Measurements from ENCODE around the gene NIFK. TPM values are rescaled to one million over a fixed set of nuclear protein-coding genes. Genes with fewer than 3 reads are reported as not detected.

NIFK gene
- 10 to 100 TPM; 32.0 to 52.0 TPM for total RNA-seq

DNA sequence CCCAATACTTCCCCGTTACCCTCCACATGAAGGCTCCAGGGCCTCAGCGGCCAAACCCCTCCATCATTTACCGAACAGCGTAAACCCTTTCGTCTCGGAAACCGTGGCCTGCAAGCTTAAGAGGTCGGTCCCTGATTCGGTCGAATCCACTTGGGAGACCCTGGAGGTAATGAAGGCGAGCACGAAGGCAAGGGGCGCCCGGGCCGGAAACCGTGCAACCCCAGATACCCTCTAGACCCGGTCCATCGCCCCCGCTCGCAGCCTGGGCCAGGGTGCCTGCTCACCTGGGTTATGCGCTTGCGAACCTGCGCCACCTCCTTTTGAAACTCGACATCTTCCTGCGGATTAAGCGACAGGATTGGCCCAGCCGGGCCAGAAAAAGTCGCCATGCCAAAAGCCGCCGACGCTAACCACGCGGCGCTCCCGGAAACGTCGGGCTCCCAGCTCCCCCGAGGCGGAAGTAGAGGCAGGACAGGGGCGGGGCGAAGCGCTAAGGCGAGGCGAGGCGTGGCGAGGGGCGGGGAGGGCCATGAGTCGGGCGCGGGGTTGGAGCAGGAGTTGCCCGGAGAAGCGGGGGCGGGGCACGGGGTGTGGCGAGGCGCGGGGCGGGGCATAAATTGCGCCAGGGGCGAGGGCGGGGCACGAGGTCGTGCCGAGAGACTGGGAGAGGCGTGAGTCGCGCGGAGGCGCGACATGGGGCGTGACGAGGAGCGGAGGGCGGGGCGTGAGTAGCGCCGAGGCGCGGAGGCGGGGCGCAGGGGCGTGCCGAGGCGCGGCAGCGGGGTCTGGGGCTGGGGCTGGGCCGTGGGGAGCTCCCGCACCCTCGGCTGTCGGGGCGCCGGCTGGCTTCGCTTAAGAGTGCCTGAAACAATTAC, at the start of gene NIFK:
TSS of gene NIFK (minus strand) at position 414 of the 875 bp plus-strand sequence. CDS start at position 389, 25 bp downstream.

DNA sequence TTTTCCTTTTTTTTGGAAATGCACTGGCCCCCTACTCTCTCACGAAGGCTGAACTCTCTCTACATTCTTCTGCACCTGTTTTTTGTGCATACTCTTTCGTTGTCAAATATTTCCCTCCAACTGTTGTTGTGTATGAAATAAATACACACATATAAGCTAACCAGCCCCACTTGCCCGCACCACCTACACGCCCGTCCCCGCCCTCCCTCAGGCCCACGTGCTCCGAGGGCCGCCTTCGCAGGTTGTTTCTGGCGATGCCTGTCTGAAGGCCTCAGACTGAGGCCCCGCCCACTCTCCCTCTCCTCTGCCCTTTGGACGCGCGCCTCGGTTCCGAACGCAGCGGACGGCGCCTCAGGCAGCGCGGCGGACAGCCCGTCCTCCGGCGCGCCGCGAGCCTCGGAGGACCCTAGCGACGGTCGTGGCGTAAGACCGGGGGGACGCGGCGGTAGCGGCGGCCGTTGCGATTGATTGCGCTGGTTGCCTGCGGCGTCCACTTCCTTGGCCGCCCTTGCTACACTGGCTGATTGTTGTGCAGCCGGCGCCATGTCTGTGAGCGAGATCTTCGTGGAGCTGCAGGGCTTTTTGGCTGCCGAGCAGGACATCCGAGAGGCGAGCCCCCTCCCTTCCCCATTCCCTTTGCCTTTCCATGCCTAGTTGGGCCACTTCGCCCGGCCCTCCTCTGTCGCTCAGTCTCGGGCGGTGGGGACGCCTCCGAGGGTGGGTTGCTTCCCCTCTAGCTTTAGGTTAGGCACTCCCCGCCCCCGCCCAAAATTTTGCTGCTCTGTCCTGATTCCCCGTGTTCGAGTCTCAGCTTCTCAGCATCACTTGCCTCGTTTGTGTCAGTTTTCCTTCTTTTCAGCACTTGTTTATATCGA, 18.8 kb upstream of the NIFK start, which contains the start of gene TSN:
TSS of gene TSN (plus strand) at position 415 of the 875 bp plus-strand sequence. CDS start at position 544, 129 bp downstream.

Other genes with a start within 250 kb of the NIFK start
- under 1 TPM; under 0.01 TPM for gene RNU4ATAC, start 206.0 kb downstream of the NIFK start, total RNA-seq
- 10 to 100 TPM; 64.7 to 73.9 TPM for gene CLASP1, start 87.4 kb downstream of the NIFK start, total RNA-seq
- gene TSN, start 18.8 kb upstream of the NIFK start, total RNA-seq = 10 to 100 TPM; 43.4 to 69.6 TPM